Esophagus squamous epithelium (tissue), 5 donors: Measurements from ENCODE around the gene KCNAB1. TPM values are rescaled to one million over a fixed set of nuclear protein-coding genes. Genes with fewer than 3 reads are reported as not detected.

Experiments
- DNase-seq: peaks from one replicate; lab custom pipeline; 2025; lab: John Stamatoyannopoulos, UW
- H3K27ac ChIP-seq, 4 donors: fragments of 200-600 bp; sonication (generic); one replicate each; pipeline ENCODE4 v1.5.1; 2016 to 2019; ENCODE audit warnings: mild to moderate bottlenecking in 1 of 4
- H3K27me3 ChIP-seq, 4 donors: fragments of 200-600 bp; sonication (generic); 1 replicate in 3 of 4; 2 replicates in 1 of 4; pipeline versions ENCODE4 v1.5.1 to v1.6.0; 2017 to 2021; ENCODE audit warnings: antibody characterized with exemption in 1 of 4
- H3K36me3 ChIP-seq, 3 donors: fragments of 200-600 bp; sonication (generic); one replicate each; pipeline ENCODE4 v1.5.1; 2016 to 2019
- H3K4me1 ChIP-seq, 3 donors: fragments of 200-600 bp; sonication (generic); one replicate each; pipeline ENCODE4 v1.5.1; 2017 to 2019
- H3K4me3 ChIP-seq, 4 donors: fragments of 200-600 bp; sonication (generic); 1 replicate in 3 of 4; 2 replicates in 1 of 4; pipeline ENCODE4 v1.5.1; 2016 to 2019; ENCODE audit warnings: mild to moderate bottlenecking in 2 of 4, moderate library complexity in 1 of 4
- H3K9me3 ChIP-seq, 3 donors: fragments of 200-600 bp; sonication (generic); one replicate each; pipeline ENCODE4 v1.5.1; 2016 to 2019
- CTCF ChIP-seq, 6 experiments: fragments of 450-650 bp in 4 of 6; fragments of 200-600 bp in 2 of 6; sonication (generic) in 2 of 6; IDR thresholded peaks; one replicate each; pipeline ENCODE4 v1.5.1; 2016 to 2019; ENCODE audit warnings: antibody characterized with exemption in 6 of 6, mild to moderate bottlenecking in 4 of 6, moderate library complexity in 4 of 6
- POLR2A ChIP-seq, 4 donors: fragments of 450-650 bp; IDR thresholded peaks; one replicate each; pipeline ENCODE4 v1.6.1; 2017; ENCODE audit warnings: antibody characterized with exemption in 4 of 4, mild to moderate bottlenecking in 4 of 4, moderate library complexity in 3 of 4
- WGBS, 2 donors: methylation state at CpG; one replicate each; pipeline ENCODE4 v1.1.5; 2018; 5-methylcytosine and 5-hydroxymethylcytosine counted together
- intact Hi-C: fragments of 100-400 bp; cut with DNase I; formaldehyde crosslinking; loops from one replicate; pipeline ENCODE4 v1.15.0; 2022
- total RNA-seq, 4 donors: library from RNA; depleted of rRNA; stranded (reverse); fragments of >200 nt; gene quantifications; one replicate each; pipeline ENCODE4 v1.1.0, GENCODE V29; 2016
- donor health status: DM: yes; HTN: yes; CAD: no.

The KCNAB1 gene
- total RNA-seq, 4 donors from 2014 or later, result 0.40 to 6.6 (median 1.3) TPM

GRCh38 chr3:156525808-156526207, 405.4 kb downstream of the KCNAB1 start:
- 92 to 93% methylated on average over 1 of the region's 1 CpG for WGBS, 2 donors
- no peak for TF ChIP-seq POLR2A (IDR thresholded peaks at IDR 0.05)
- no peak for TF ChIP-seq CTCF (IDR thresholded peaks at IDR 0.05)
- Histone ChIP-seq H3K4me3 (no peak overlapping the region), H3K4me1 (no peaks in the 10 kb centered on the region), H3K36me3 (no peaks in the 10 kb centered on the region), H3K27me3 (no peaks in the 10 kb centered on the region), H3K9me3 (no peaks in the 10 kb centered on the region), H3K27ac (no peak overlapping the region)
- no peak for DNase-seq
- intact Hi-C loops, result no loop called here

- Histone ChIP-seq H3K9me3 (no peaks in the 10 kb centered on the region), H3K4me1 (no peaks in the 10 kb centered on the region), H3K4me3 (no peak overlapping the region), H3K27ac (no peak overlapping the region), H3K36me3 (peaks cover 0 to 9% (median 0%) of the 10 kb centered on the region in 3 donors), H3K27me3 (no peaks in the 10 kb centered on the region)
- intact Hi-C loops, result no loop called here
- no peak for DNase-seq
- WGBS, 2 donors, result 90 to 93% methylated on average over 1 of the region's 1 CpG
- TF ChIP-seq CTCF (IDR thresholded peaks at IDR 0.05) (no peak), POLR2A (IDR thresholded peaks at IDR 0.05) (no peak)
These were observed 406.7 kb downstream of the KCNAB1 start for GRCh38 chr3:156527060-156527459.

- Histone ChIP-seq H3K9me3 (no peaks in the 10 kb centered on the region), H3K27ac (no peak overlapping the region), H3K36me3 (peaks cover 0 to 9% (median 0%) of the 10 kb centered on the region in 3 donors), H3K4me1 (peaks cover 0 to 5% (median 3%) of the 10 kb centered on the region in 3 donors), H3K27me3 (no peaks in the 10 kb centered on the region), H3K4me3 (no peak overlapping the region)
- intact Hi-C loops, result loop anchor here (10.0 kb wide), 1 partner anchor 544 kb away; no protein-coding TSS in a partner anchor
- 87% methylated on average over 4 to 5 of the region's 5 CpGs for WGBS, 2 donors
- no peak for TF ChIP-seq POLR2A (IDR thresholded peaks at IDR 0.05)
- no peak for DNase-seq
These were observed 410.6 kb downstream of the KCNAB1 start for GRCh38 chr3:156530980-156531379.

- TF ChIP-seq CTCF (IDR thresholded peaks at IDR 0.05) (no peak), POLR2A (IDR thresholded peaks at IDR 0.05) (no peak)
- Histone ChIP-seq H3K4me3 (no peak overlapping the region), H3K4me1 (peaks cover 0 to 6% (median 3%) of the 10 kb centered on the region in 3 donors), H3K36me3 (peaks cover 0 to 9% (median 0%) of the 10 kb centered on the region in 3 donors), H3K27me3 (no peaks in the 10 kb centered on the region), H3K9me3 (no peaks in the 10 kb centered on the region), H3K27ac (no peak overlapping the region)
- 53 to 61% methylated on average over 3 of the region's 3 CpGs for WGBS, 2 donors
- intact Hi-C loops, result loop anchor here (10.0 kb wide), 1 partner anchor 542 kb away; no protein-coding TSS in a partner anchor
- no peak for DNase-seq
These were observed 412.4 kb downstream of the KCNAB1 start for GRCh38 chr3:156532730-156533129.

- Histone ChIP-seq H3K36me3 (peaks cover 0 to 13% (median 0%) of the 10 kb centered on the region in 3 donors), H3K27me3 (no peaks in the 10 kb centered on the region), H3K9me3 (no peaks in the 10 kb centered on the region), H3K4me1 (peaks cover 0 to 6% (median 3%) of the 10 kb centered on the region in 3 donors), H3K4me3 (no peak overlapping the region), H3K27ac (no peak overlapping the region)
- intact Hi-C loops, result loop anchor here (10.0 kb wide), 1 partner anchor 542 kb away; no protein-coding TSS in a partner anchor
- 83 to 91% methylated on average over 4 of the region's 4 CpGs for WGBS, 2 donors
- no peak for TF ChIP-seq POLR2A (IDR thresholded peaks at IDR 0.05)
- TF ChIP-seq CTCF (IDR thresholded peaks at IDR 0.05), result no peak
- no peak for DNase-seq
These were observed 412.8 kb downstream of the KCNAB1 start for GRCh38 chr3:156533205-156533604.
